Karpas-422 (cell line): ENCODE measurements around the gene RGS1. TPM values are rescaled to one million over a fixed set of nuclear protein-coding genes. Genes with fewer than 3 reads are reported as not detected.

ENCODE experiments used
- DNase-seq: peaks from one replicate; pipeline ENCODE4 v3.0.0-alpha.2; 2015
- H2AFZ ChIP-seq: fragments of 200-600 bp; sonication (generic); 2 replicates; pipeline ENCODE4 v1.6.1; 2014; ENCODE audit warnings: antibody characterized with exemption, low read length, mixed read lengths
- H3K27ac ChIP-seq: fragments of 200-600 bp; sonication (generic); 2 replicates; pipeline ENCODE4 v1.5.1; 2014; ENCODE audit warnings: mild to moderate bottlenecking, low read length, moderate library complexity
- H3K27me3 ChIP-seq: fragments of 200-600 bp; sonication (generic); 2 replicates; pipeline ENCODE4 v1.6.1; 2014; ENCODE audit warnings: low read length, mixed read lengths
- H3K36me3 ChIP-seq: fragments of 200-600 bp; sonication (generic); 2 replicates; pipeline ENCODE4 v1.6.1; 2014; ENCODE audit warnings: low read length, mixed read lengths; ENCODE audit not compliant: insufficient read depth
- H3K4me1 ChIP-seq: fragments of 200-600 bp; sonication (generic); 2 replicates; pipeline ENCODE4 v1.6.1; 2014; ENCODE audit warnings: mild to moderate bottlenecking, low read length, mixed read lengths
- H3K4me2 ChIP-seq: fragments of 200-600 bp; sonication (generic); 2 replicates; pipeline ENCODE4 v1.6.1; 2014; ENCODE audit warnings: low read length, low read depth, mild to moderate bottlenecking; ENCODE audit not compliant: poor library complexity, severe bottlenecking
- H3K4me3 ChIP-seq: fragments of 200-600 bp; sonication (generic); 2 replicates; pipeline ENCODE4 v1.5.1; 2014; ENCODE audit warnings: mild to moderate bottlenecking, antibody characterized with exemption, low read length, mixed read lengths
- H3K79me2 ChIP-seq: fragments of 200-600 bp; sonication (generic); 2 replicates; pipeline ENCODE4 v1.6.1; 2014; ENCODE audit warnings: mild to moderate bottlenecking, low read length, mixed read lengths
- H3K9ac ChIP-seq: fragments of 200-600 bp; sonication (generic); 2 replicates; pipeline ENCODE4 v1.6.0; 2014; ENCODE audit warnings: low read length
- H3K9me2 ChIP-seq: fragments of 200-600 bp; sonication (generic), shearing (Covaris generic); replicated peaks from 2 replicates; pipeline ENCODE4 v1.6.0; 2014; ENCODE audit warnings: mild to moderate bottlenecking, low read length, moderate library complexity; ENCODE audit not compliant: insufficient read depth
- H3K9me3 ChIP-seq: fragments of 300-700, 200-600 bp; sonication (generic); 2 replicates; pipeline ENCODE4 v1.6.1; 2014; ENCODE audit warnings: low read length, mixed read lengths
- H4K20me1 ChIP-seq: fragments of 200-600 bp; sonication (generic); 2 replicates; pipeline ENCODE4 v1.6.1; 2014; ENCODE audit warnings: mild to moderate bottlenecking, antibody characterized with exemption, low read length, low read depth; ENCODE audit not compliant: insufficient read depth
- total RNA-seq: library from RNA; depleted of rRNA; stranded (reverse); fragments of >200 nt; shearing (Covaris generic); gene quantifications from 2 replicates; pipeline ENCODE4 v1.2.3, GENCODE V29; 2014; ENCODE audit warnings: low replicate concordance

Gene RGS1
- total RNA-seq, 1 experiment from 2014 or later: 3.5 TPM

GRCh38 chr1:192547501-192547900 is 28.1 kb upstream of the RGS1 start:
- H3K9me2 ChIP-seq: no peaks in the 10 kb centered on the region
- no peak overlapping the region for H3K4me3 ChIP-seq
- no peak overlapping the region for H3K9ac ChIP-seq
- no peak for DNase-seq
- H3K27me3 ChIP-seq: no peaks in the 10 kb centered on the region
- H3K9me3 ChIP-seq: no peaks in the 10 kb centered on the region
- H4K20me1 ChIP-seq: no peaks in the 10 kb centered on the region
- no peak overlapping the region for H3K4me2 ChIP-seq
- H3K4me1 ChIP-seq: peaks cover 15% of the 10 kb centered on the region
- H3K36me3 ChIP-seq: no peaks in the 10 kb centered on the region
- no peaks in the 10 kb centered on the region for H3K79me2 ChIP-seq
- H2AFZ ChIP-seq: no peak overlapping the region
- no peak overlapping the region for H3K27ac ChIP-seq

- no peaks in the 10 kb centered on the region for H3K27me3 ChIP-seq
- H3K9ac ChIP-seq: no peak overlapping the region
- H4K20me1 ChIP-seq: no peaks in the 10 kb centered on the region
- no peaks in the 10 kb centered on the region for H3K9me3 ChIP-seq
- H3K4me1 ChIP-seq: peaks cover 13% of the 10 kb centered on the region
- H3K9me2 ChIP-seq: no peaks in the 10 kb centered on the region
- H3K27ac ChIP-seq: no peak overlapping the region
- H2AFZ ChIP-seq: no peak overlapping the region
- H3K4me2 ChIP-seq: no peak overlapping the region
- no peak overlapping the region for H3K4me3 ChIP-seq
- DNase-seq: no peak
- no peaks in the 10 kb centered on the region for H3K79me2 ChIP-seq
- no peaks in the 10 kb centered on the region for H3K36me3 ChIP-seq
Measured at GRCh38 chr1:192549937-192550336, 25.6 kb upstream of the RGS1 start.

GRCh38 chr1:192550922-192551534 is 24.5 kb upstream of the RGS1 start:
- Histone ChIP-seq H3K9me2 (no peaks in the 10 kb centered on the region), H3K9ac (no peak overlapping the region), H3K36me3 (no peaks in the 10 kb centered on the region), H3K79me2 (no peaks in the 10 kb centered on the region), H3K9me3 (no peaks in the 10 kb centered on the region), H4K20me1 (no peaks in the 10 kb centered on the region), H2AFZ (no peak overlapping the region), H3K4me2 (no peak overlapping the region), H3K4me3 (no peak overlapping the region), H3K27ac (no peak overlapping the region), H3K4me1 (peaks cover 3% of the 10 kb centered on the region), H3K27me3 (no peaks in the 10 kb centered on the region)
- DNase-seq: no peak

DNA sequence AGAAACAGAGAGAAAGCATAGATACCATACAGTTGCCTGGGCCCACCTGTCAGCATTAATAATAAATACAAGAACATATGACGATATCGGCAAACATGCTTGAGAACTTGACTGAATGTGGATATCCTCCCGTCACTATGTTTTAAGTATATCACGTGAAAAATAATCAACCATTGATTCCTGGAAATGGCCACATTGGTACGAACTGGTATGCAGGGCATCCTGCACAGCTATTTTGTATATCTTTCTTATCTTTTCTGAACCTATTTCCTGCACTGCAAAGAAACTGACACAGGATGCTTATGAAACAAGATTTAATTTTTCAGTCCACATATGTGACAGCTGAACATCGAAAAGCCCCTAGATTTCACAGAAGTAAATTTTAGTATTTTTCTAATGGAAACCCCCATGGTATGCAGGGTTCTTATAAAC is 22.8 kb upstream of the RGS1 start:
- no peak overlapping the region for H3K9ac ChIP-seq
- no peak for DNase-seq
- H3K4me1 ChIP-seq: no peaks in the 10 kb centered on the region
- no peaks in the 10 kb centered on the region for H3K9me2 ChIP-seq
- H3K27me3 ChIP-seq: no peaks in the 10 kb centered on the region
- H3K79me2 ChIP-seq: no peaks in the 10 kb centered on the region
- no peaks in the 10 kb centered on the region for H4K20me1 ChIP-seq
- no peak overlapping the region for H2AFZ ChIP-seq
- no peaks in the 10 kb centered on the region for H3K36me3 ChIP-seq
- no peak overlapping the region for H3K4me3 ChIP-seq
- H3K9me3 ChIP-seq: no peaks in the 10 kb centered on the region
- H3K27ac ChIP-seq: no peak overlapping the region
- no peak overlapping the region for H3K4me2 ChIP-seq

GRCh38 chr1:192553741-192554140 is 21.8 kb upstream of the RGS1 start:
- Histone ChIP-seq H2AFZ (no peak overlapping the region), H3K4me1 (no peaks in the 10 kb centered on the region), H3K4me3 (no peak overlapping the region), H3K4me2 (no peak overlapping the region), H3K9me2 (no peaks in the 10 kb centered on the region), H3K79me2 (no peaks in the 10 kb centered on the region), H3K9me3 (no peaks in the 10 kb centered on the region), H3K27ac (no peak overlapping the region), H3K27me3 (no peaks in the 10 kb centered on the region), H3K36me3 (no peaks in the 10 kb centered on the region), H4K20me1 (no peaks in the 10 kb centered on the region), H3K9ac (no peak overlapping the region)
- no peak for DNase-seq

DNA sequence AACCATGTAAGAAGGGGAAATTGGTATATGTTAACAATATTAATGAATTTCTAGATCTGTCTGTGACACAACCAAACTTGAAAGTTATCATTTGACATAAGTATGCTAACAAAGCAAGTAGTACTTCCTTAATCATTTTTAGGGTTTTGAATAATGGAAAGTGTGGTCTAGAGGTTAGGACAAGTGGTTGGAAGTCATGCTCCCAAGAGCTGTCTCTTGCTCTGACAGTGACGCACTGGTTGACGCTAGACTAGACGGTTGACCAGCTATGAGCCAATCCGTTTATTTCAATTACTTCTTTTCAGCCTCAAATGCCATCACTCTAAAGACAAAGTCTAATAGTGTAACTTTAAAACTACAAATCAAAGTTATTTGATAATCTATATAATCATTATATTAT is 20.7 kb upstream of the RGS1 start:
- Histone ChIP-seq H3K27me3 (no peaks in the 10 kb centered on the region), H3K4me1 (no peaks in the 10 kb centered on the region), H3K9ac (no peak overlapping the region), H3K4me3 (no peak overlapping the region), H3K9me2 (no peaks in the 10 kb centered on the region), H3K4me2 (no peak overlapping the region), H3K9me3 (no peaks in the 10 kb centered on the region), H3K27ac (no peak overlapping the region), H4K20me1 (no peaks in the 10 kb centered on the region), H2AFZ (no peak overlapping the region), H3K79me2 (no peaks in the 10 kb centered on the region), H3K36me3 (no peaks in the 10 kb centered on the region)
- DNase-seq: no peak

- Histone ChIP-seq H3K27me3 (no peaks in the 10 kb centered on the region), H2AFZ (no peak overlapping the region), H3K9me2 (no peaks in the 10 kb centered on the region), H3K79me2 (no peaks in the 10 kb centered on the region), H3K4me2 (no peak overlapping the region), H3K9me3 (no peaks in the 10 kb centered on the region), H3K36me3 (no peaks in the 10 kb centered on the region), H3K4me1 (no peaks in the 10 kb centered on the region), H3K4me3 (no peak overlapping the region), H3K9ac (no peak overlapping the region), H3K27ac (no peak overlapping the region), H4K20me1 (no peaks in the 10 kb centered on the region)
- DNase-seq: no peak
Measured at GRCh38 chr1:192555399-192555798, 20.2 kb upstream of the RGS1 start.

GRCh38 chr1:192557841-192558595 is 17.6 kb upstream of the RGS1 start:
- H3K9ac ChIP-seq: no peak overlapping the region
- no peaks in the 10 kb centered on the region for H3K9me2 ChIP-seq
- no peaks in the 10 kb centered on the region for H3K4me1 ChIP-seq
- H3K27ac ChIP-seq: no peak overlapping the region
- H3K4me2 ChIP-seq: no peak overlapping the region
- no peaks in the 10 kb centered on the region for H3K27me3 ChIP-seq
- H3K36me3 ChIP-seq: no peaks in the 10 kb centered on the region
- no peaks in the 10 kb centered on the region for H3K9me3 ChIP-seq
- H3K4me3 ChIP-seq: no peak overlapping the region
- no peak overlapping the region for H2AFZ ChIP-seq
- no peak for DNase-seq
- H4K20me1 ChIP-seq: no peaks in the 10 kb centered on the region
- H3K79me2 ChIP-seq: no peaks in the 10 kb centered on the region
